NCI-H1930 (cell line): ENCODE results near the gene S100A6.

ENCODE experiments used
- DNase-seq, 2 experiments: peaks; one replicate each; lab custom pipeline; 2025; lab: John Stamatoyannopoulos, UW

S100A6 gene

GRCh38 chr1:153503766-153504165, 32.0 kb downstream of the S100A6 start:
- DNase-seq: no peak

GRCh38 chr1:153498746-153499145, 37.0 kb downstream of the S100A6 start:
- no peak for DNase-seq

- DNase-seq: no peak
These were observed 40.3 kb downstream of the S100A6 start for GRCh38 chr1:153495536-153495935.

GRCh38 chr1:153494976-153495535, 40.7 kb downstream of the S100A6 start:
- DNase-seq: peak; percentile 65 to 67

GRCh38 chr1:153493343-153493960, 42.3 kb downstream of the S100A6 start:
- no peak for DNase-seq

GRCh38 chr1:153490272-153491051, 45.3 kb downstream of the S100A6 start:
- DNase-seq: peak in 1 of 2 experiments; percentile 20

- DNase-seq: no peak
These were observed 47.1 kb downstream of the S100A6 start for GRCh38 chr1:153488731-153489130.

- no peak for DNase-seq
These were observed 48.1 kb downstream of the S100A6 start for GRCh38 chr1:153487707-153488106.

- peak in 1 of 2 experiments; percentile 8 for DNase-seq
These were observed 49.9 kb downstream of the S100A6 start for GRCh38 chr1:153485863-153486262.
